ENCODE results near the gene C19orf18.

C19orf18 gene

GRCh38 chr19:57947088-57947418 lies 27.3 kb downstream of the C19orf18 start:
- DNase-seq: no peak

- DNase-seq: no peak
Measured at GRCh38 chr19:57946316-57946715, 28.0 kb downstream of the C19orf18 start.

GRCh38 chr19:57941593-57941992 lies 32.7 kb downstream of the C19orf18 start:
- no peak for DNase-seq

GRCh38 chr19:57935731-57936130 lies 38.6 kb downstream of the C19orf18 start:
- no peak for DNase-seq

DNA sequence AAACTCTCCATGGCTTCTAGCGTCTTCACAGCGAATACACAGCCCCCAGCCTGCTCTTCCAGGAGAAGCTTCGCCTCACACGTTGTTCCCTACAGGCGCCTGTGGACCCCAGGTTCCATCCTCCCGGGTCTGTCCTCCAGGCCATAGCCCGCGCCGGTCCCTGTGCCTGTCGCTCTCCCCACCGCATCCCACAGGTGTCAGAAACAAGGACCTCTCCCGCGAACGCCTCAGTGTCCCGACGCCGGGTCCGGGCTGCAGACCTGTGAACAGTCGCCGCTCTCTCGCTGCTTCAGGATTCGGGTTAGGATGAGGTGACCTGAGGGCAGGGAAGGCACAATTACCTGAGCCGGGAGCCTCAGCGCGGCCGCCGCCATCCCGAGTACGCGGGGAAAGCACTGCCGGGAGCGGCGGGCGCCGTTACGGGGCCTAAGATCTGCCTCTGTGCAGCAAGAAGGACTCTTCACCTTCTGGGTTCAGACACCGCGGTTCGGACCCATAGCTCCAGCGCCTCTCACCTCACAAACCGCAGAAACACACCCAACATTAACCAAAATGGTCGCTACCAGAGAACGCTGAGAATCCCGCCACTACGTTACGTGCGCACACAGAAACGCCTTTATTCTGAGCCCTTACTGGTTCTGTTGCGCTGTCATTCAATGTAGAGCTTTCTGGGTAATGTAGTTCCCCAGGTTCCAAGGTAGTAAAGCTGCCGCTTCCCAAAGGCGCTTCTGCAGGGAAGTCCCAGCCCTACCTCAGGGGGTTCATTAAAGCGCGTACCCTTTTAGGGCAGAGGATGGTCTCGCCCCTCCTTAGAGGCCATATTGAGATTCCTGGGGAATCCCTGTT lies 39.3 kb downstream of the C19orf18 start, which contains the start of gene ZNF418:
Gene ZNF418 (minus strand): TSS at position 583 of the 846 bp plus-strand sequence. CDS start 1,580 bp downstream, outside the sequence.
- DNase-seq: no peak

DNA sequence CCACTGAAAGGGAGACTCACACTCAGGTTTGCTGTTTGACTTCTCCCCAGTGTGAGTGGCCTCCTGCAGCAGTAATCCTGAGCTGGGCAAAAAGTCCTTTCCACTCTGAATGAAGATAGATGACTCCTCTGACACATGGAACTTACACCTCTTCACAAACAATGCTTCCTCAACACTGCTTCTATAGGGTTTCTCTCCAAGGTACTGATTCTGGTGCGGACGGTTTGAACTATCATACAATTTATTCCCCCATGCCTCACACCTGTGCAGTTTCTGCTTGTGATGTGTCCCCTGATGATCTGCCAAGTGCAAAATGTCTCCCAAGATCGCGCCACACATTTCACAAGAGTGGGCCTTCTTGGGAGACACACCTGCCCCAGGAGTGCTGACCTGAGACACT lies 46.7 kb downstream of the C19orf18 start:
- DNase-seq: no peak

DNA sequence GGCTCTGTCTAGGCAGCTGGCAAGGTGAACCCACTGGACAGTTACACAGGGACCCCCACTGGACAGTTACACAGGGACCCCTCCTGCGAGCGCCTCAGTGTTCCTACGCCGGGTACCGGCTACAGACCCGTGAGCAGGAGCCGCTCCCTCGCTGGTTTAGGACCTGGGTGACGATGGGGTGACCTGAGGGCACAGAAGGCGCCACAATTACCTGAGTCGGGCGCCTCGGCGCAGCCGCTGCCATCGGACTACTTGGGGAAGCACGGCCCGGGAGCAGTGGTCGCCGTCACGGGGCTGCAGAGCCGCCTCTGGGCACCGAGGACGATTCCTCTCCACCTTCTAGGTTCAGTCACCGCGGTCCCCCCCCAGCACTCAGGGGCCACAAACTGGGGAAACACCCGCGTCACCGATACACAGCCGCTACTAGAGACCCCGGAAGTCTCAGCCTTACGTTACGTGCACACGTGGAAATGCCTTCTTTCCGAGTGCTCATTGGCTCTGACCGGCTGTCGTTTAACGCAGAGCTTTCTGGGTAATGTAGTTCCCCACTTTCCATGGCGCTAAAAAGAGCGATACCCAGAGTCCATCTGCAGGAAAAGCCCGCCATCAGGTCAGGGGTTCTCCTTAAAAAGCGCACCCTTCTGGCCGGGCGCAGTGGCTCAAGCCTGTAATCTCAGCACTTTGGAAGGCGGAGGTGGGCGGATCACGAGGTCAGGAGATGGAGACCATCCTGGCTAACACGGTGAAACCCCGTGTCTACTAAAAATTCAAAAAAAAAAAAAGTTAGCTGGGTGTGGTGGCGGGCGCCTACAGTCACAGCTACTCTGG lies 58.0 kb downstream of the C19orf18 start, which contains the start of gene ZNF417:
Gene ZNF417 (minus strand): TSS at position 425 of the 828 bp plus-strand sequence. CDS start 181 bp downstream, at position 244.
- peak; percentile 57 for DNase-seq

DNA sequence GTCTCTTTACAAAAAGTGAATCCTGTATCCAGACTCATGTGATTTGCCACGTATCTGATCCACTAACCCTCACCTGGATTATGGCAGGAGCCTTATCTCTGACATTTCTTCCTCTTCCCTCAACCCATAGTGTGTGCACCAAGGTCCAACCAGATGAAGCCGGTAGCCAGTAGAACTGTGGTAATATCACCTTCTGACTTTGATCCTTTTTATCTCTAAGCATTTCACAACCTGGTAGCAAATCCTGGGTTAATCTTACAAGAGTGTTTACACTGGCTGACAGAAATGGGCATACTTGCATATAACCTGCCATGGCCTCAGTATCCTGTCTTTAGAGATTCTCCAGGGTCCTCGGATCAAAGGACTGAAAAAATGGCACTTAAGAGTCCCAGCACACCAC lies 59.8 kb downstream of the C19orf18 start:
- DNase-seq: no peak

All from 8988T (cell line).